SU-DHL-6 (cell line): ENCODE measurements around the gene INPP5A.
"Not testable (repeated sequence)": the region's sequence is repeated elsewhere in the genome, so short reads cannot be mapped to it uniquely, and the experiment has no call there.

Experiments
- H2AFZ ChIP-seq: fragments of 200-600 bp; sonication (generic); 2 replicates; pipeline ENCODE4 v1.6.1; 2014; ENCODE audit warnings: low read depth, mild to moderate bottlenecking, moderate library complexity, mixed read lengths, antibody characterized with exemption, low read length; ENCODE audit not compliant: severe bottlenecking
- H3F3A ChIP-seq: fragments of 200-600 bp; shearing (Covaris generic); 2 replicates; pipeline ENCODE4 v1.6.0; 2016; ENCODE audit warnings: antibody characterized with exemption, mild to moderate bottlenecking; ENCODE audit not compliant: insufficient read depth
- H3K27ac ChIP-seq: fragments of 200-600 bp; sonication (generic); 2 replicates; pipeline ENCODE4 v1.5.1; 2016; ENCODE audit warnings: low read depth, mild to moderate bottlenecking, low read length, moderate library complexity, mixed read lengths
- H3K27me3 ChIP-seq: fragments of 200-600 bp; sonication (generic), shearing (Covaris generic); 2 replicates; pipeline ENCODE4 v1.6.0; 2014; ENCODE audit warnings: mild to moderate bottlenecking, low read length
- H3K36me3 ChIP-seq: fragments of 200-600 bp; sonication (generic); 2 replicates; pipeline ENCODE4 v1.6.1; 2014; ENCODE audit warnings: mild to moderate bottlenecking, low read length, mixed read lengths
- H3K4me2 ChIP-seq: fragments of 300-600, 200-600 bp; shearing (Covaris generic), sonication (generic); 2 replicates; pipeline ENCODE4 v1.6.0; 2014; ENCODE audit warnings: low read length, low read depth, mild to moderate bottlenecking; ENCODE audit not compliant: poor library complexity, severe bottlenecking
- H3K4me3 ChIP-seq: fragments of 200-600 bp; sonication (generic); 2 replicates; pipeline ENCODE4 v1.5.1; 2014; ENCODE audit warnings: antibody characterized with exemption, low read length, mild to moderate bottlenecking, mixed read lengths; ENCODE audit not compliant: insufficient read depth, poor library complexity, severe bottlenecking
- H3K79me2 ChIP-seq: fragments of 200-600 bp; sonication (generic); 2 replicates; pipeline ENCODE4 v1.6.1; 2014; ENCODE audit warnings: mild to moderate bottlenecking, low read length, moderate library complexity; ENCODE audit not compliant: insufficient read depth
- H3K9ac ChIP-seq: fragments of 200-600 bp; sonication (generic); 2 replicates; pipeline ENCODE4 v1.7.0; 2014; ENCODE audit warnings: mild to moderate bottlenecking, low read length
- H3K9me2 ChIP-seq: fragments of 200-600 bp; sonication (generic); replicated peaks from 2 replicates; pipeline ENCODE4 v1.6.1; 2014; ENCODE audit warnings: low read length; ENCODE audit not compliant: insufficient read depth
- H3K9me3 ChIP-seq: fragments of 200-600 bp; sonication (generic); 2 replicates; pipeline ENCODE4 v1.6.1; 2014; ENCODE audit warnings: low read length, mixed read lengths; ENCODE audit not compliant: insufficient read depth
- H4K20me1 ChIP-seq: fragments of 200-600 bp; sonication (generic); 2 replicates; pipeline ENCODE4 v1.6.1; 2014; ENCODE audit warnings: low read depth, mild to moderate bottlenecking, antibody characterized with exemption, low read length, moderate library complexity, mixed read lengths
- CTCF ChIP-seq: fragments of 200-600 bp; sonication (generic); IDR thresholded peaks from one replicate; pipeline ENCODE4 v1.5.1; 2017; ENCODE audit warnings: antibody characterized with exemption, mild to moderate bottlenecking, low read length, moderate library complexity; ENCODE audit not compliant: insufficient read depth, poor library complexity, severe bottlenecking
- EZH2phosphoT487 ChIP-seq: fragments of 200-600 bp; sonication (generic), shearing (Covaris generic); conservative IDR thresholded peaks from 2 replicates; pipeline ENCODE4 v1.6.1; 2018; ENCODE audit warnings: mild to moderate bottlenecking, antibody characterized with exemption, low read length, moderate library complexity, mixed read lengths

INPP5A gene

GRCh38 chr10:132670546-132671227 is 133.1 kb downstream of the INPP5A start:
- no peaks in the 10 kb centered on the region for H3K79me2 ChIP-seq
- H2AFZ ChIP-seq: no peak overlapping the region
- TF ChIP-seq CTCF (no peak), EZH2phosphoT487 (no peak)
- no peaks in the 10 kb centered on the region for H4K20me1 ChIP-seq
- no peaks in the 10 kb centered on the region for H3K36me3 ChIP-seq
- no peak overlapping the region for H3K4me3 ChIP-seq
- no peaks in the 10 kb centered on the region for H3F3A ChIP-seq
- H3K9me3 ChIP-seq: no peaks in the 10 kb centered on the region
- H3K4me2 ChIP-seq: no peak overlapping the region
- no peak overlapping the region for H3K27ac ChIP-seq
- no peaks in the 10 kb centered on the region for H3K27me3 ChIP-seq
- no peak overlapping the region for H3K9ac ChIP-seq
- H3K9me2 ChIP-seq: no peaks in the 10 kb centered on the region

GRCh38 chr10:132671228-132672154 is 133.9 kb downstream of the INPP5A start:
- Histone ChIP-seq H3K4me2 (no peak overlapping the region), H3K9me2 (no peaks in the 10 kb centered on the region), H4K20me1 (no peaks in the 10 kb centered on the region), H3K79me2 (no peaks in the 10 kb centered on the region), H3F3A (no peaks in the 10 kb centered on the region), H3K27me3 (no peaks in the 10 kb centered on the region), H3K27ac (no peak overlapping the region), H3K36me3 (no peaks in the 10 kb centered on the region), H3K4me3 (no peak overlapping the region), H2AFZ (no peak overlapping the region), H3K9me3 (no peaks in the 10 kb centered on the region), H3K9ac (no peak overlapping the region)
- TF ChIP-seq EZH2phosphoT487: no peak
- TF ChIP-seq CTCF: no peak

GRCh38 chr10:132673746-132674145 is 136.2 kb downstream of the INPP5A start:
- H3F3A ChIP-seq, H3K79me2 ChIP-seq, H3K36me3 ChIP-seq, H4K20me1 ChIP-seq, H3K4me2 ChIP-seq, H2AFZ ChIP-seq, H3K9me2 ChIP-seq, H3K9ac ChIP-seq, H3K27me3 ChIP-seq, H3K4me3 ChIP-seq, H3K27ac ChIP-seq, H3K9me3 ChIP-seq: not testable (repeated sequence)

- no peaks in the 10 kb centered on the region for H3K27me3 ChIP-seq
- no peaks in the 10 kb centered on the region for H4K20me1 ChIP-seq
- no peaks in the 10 kb centered on the region for H3F3A ChIP-seq
- TF ChIP-seq CTCF (no peak), EZH2phosphoT487 (no peak)
- H3K4me3 ChIP-seq: no peak overlapping the region
- H3K9ac ChIP-seq: no peak overlapping the region
- H3K9me2 ChIP-seq: no peaks in the 10 kb centered on the region
- H3K36me3 ChIP-seq: no peaks in the 10 kb centered on the region
- H2AFZ ChIP-seq: no peak overlapping the region
- H3K9me3 ChIP-seq: no peaks in the 10 kb centered on the region
- no peaks in the 10 kb centered on the region for H3K79me2 ChIP-seq
- no peak overlapping the region for H3K4me2 ChIP-seq
- no peak overlapping the region for H3K27ac ChIP-seq
Measured at GRCh38 chr10:132674311-132674710, 136.7 kb downstream of the INPP5A start.
